HL-60 (cell line): ENCODE results near the gene MOK.

Experiments used
- DNase-seq, 2 experiments: peaks; one replicate each; pipeline ENCODE4 v3.0.0-alpha.2; 2010 to 2020; ENCODE audit warnings: low read depth in 1 of 2, low spot score in 1 of 2
- H3K27ac ChIP-seq: fragments of 250-450 bp; sonication (Bioruptor Pico); replicated peaks from 2 replicates; pipeline ENCODE4 v1.5.1; 2020; ENCODE audit warnings: mild to moderate bottlenecking, moderate library complexity
- H3K27me3 ChIP-seq: fragments of 250-450 bp; sonication (Bioruptor Pico); 2 replicates; pipeline ENCODE4 v1.5.1; 2021; ENCODE audit warnings: mild to moderate bottlenecking, moderate library complexity; ENCODE audit not compliant: insufficient read depth, poor library complexity, severe bottlenecking
- H3K4me3 ChIP-seq: replicated peaks from 2 replicates; pipeline ENCODE4 v1.5.1; 2011; ENCODE audit warnings: mild to moderate bottlenecking, control low read depth, low read length; ENCODE audit not compliant: insufficient read depth
- CTCF ChIP-seq: IDR thresholded peaks from one replicate; pipeline ENCODE4 v1.5.1; 2011; ENCODE audit warnings: low read length, control low read depth, inconsistent platforms; ENCODE audit not compliant: insufficient read depth
- GABPA ChIP-seq: IDR thresholded peaks from 2 replicates; pipeline ENCODE4 v1.6.1; 2012; ENCODE audit warnings: low read depth
- POLR2AphosphoS5 ChIP-seq: IDR thresholded peaks from 2 replicates; pipeline ENCODE4 v1.6.1; 2012; ENCODE audit warnings: low read depth
- SPI1 ChIP-seq: IDR thresholded peaks from 2 replicates; pipeline ENCODE4 v1.6.1; 2012; ENCODE audit warnings: low read depth, mild to moderate bottlenecking, borderline replicate concordance
- TF ChIP-seq, protein P1 (sequence below): IDR thresholded peaks from 2 replicates; pipeline ENCODE4 v1.6.1; 2012; ENCODE audit warnings: low read depth; ENCODE audit not compliant: insufficient replicate concordance

The MOK gene

GRCh38 chr14:102318781-102319276, 13.9 kb upstream of the MOK start:
- TF ChIP-seq, protein P1, sequence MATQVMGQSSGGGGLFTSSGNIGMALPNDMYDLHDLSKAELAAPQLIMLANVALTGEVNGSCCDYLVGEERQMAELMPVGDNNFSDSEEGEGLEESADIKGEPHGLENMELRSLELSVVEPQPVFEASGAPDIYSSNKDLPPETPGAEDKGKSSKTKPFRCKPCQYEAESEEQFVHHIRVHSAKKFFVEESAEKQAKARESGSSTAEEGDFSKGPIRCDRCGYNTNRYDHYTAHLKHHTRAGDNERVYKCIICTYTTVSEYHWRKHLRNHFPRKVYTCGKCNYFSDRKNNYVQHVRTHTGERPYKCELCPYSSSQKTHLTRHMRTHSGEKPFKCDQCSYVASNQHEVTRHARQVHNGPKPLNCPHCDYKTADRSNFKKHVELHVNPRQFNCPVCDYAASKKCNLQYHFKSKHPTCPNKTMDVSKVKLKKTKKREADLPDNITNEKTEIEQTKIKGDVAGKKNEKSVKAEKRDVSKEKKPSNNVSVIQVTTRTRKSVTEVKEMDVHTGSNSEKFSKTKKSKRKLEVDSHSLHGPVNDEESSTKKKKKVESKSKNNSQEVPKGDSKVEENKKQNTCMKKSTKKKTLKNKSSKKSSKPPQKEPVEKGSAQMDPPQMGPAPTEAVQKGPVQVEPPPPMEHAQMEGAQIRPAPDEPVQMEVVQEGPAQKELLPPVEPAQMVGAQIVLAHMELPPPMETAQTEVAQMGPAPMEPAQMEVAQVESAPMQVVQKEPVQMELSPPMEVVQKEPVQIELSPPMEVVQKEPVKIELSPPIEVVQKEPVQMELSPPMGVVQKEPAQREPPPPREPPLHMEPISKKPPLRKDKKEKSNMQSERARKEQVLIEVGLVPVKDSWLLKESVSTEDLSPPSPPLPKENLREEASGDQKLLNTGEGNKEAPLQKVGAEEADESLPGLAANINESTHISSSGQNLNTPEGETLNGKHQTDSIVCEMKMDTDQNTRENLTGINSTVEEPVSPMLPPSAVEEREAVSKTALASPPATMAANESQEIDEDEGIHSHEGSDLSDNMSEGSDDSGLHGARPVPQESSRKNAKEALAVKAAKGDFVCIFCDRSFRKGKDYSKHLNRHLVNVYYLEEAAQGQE, result no peak
- no peak for TF ChIP-seq CTCF
- no peak for TF ChIP-seq GABPA
- TF ChIP-seq SPI1, result no peak
- no peak for TF ChIP-seq POLR2AphosphoS5
- peak overlapping the region; percentile 74 for H3K27ac ChIP-seq
- DNase-seq, result no peak
- H3K4me3 ChIP-seq, result peak overlapping the region; percentile 87
- H3K27me3 ChIP-seq, result no peaks in the 10 kb centered on the region

- peak; percentile 58 to 84 for DNase-seq
- H3K27me3 ChIP-seq, result no peaks in the 10 kb centered on the region
- peak overlapping the region; percentile 55 for H3K27ac ChIP-seq
These were observed 12.7 kb upstream of the MOK start for GRCh38 chr14:102317564-102318248.

More at GRCh38 chr14:102317564-102318248, 12.7 kb upstream of the MOK start:
- TF ChIP-seq, protein P1, result no peak
- TF ChIP-seq CTCF, result peak; percentile 49
- no peak for TF ChIP-seq POLR2AphosphoS5
- peak overlapping the region; percentile 55 for H3K4me3 ChIP-seq
